Uterus (tissue), 2 donors: ENCODE data around the gene PIGP.

Experiments used
- CTCF ChIP-seq, 4 experiments: fragments of 200-600 bp in 2 of 4; fragments of 450-650 bp in 2 of 4; sonication (generic) in 2 of 4; IDR thresholded peaks; one replicate each; pipeline ENCODE4 v1.5.1; 2016 to 2019; ENCODE audit warnings: antibody characterized with exemption in 4 of 4, mild to moderate bottlenecking in 2 of 4, moderate library complexity in 1 of 4
- POLR2A ChIP-seq, 2 donors: fragments of 450-650 bp; IDR thresholded peaks; one replicate each; pipeline ENCODE4 v1.6.1; 2016; ENCODE audit warnings: antibody characterized with exemption in 2 of 2, mild to moderate bottlenecking in 1 of 2, moderate library complexity in 1 of 2

- TF ChIP-seq CTCF (IDR thresholded peaks at IDR 0.05): no peak
- TF ChIP-seq POLR2A (IDR thresholded peaks at IDR 0.05): no peak
These were observed 1.2 kb downstream of the PIGP start for GRCh38 chr21:37071561-37072273.
